Prostate gland (tissue), 2 donors: ENCODE measurements around the gene TNFSF13B. TPM values are rescaled to one million over a fixed set of nuclear protein-coding genes. Genes with fewer than 3 reads are reported as not detected.
A peak's percentile ranks its signal among the peaks of the same experiment; 100 is the strongest.
"Not testable (repeated sequence)": the region's sequence is repeated elsewhere in the genome, so short reads cannot be mapped to it uniquely, and the experiment has no call there.

Experiments
- DNase-seq: peaks from one replicate; pipeline ENCODE4 v3.0.0-alpha.2; 2019; ENCODE audit warnings: low spot score
- H3K27ac ChIP-seq, 2 donors: fragments of 200-600 bp; sonication (generic); 2 replicates each; pipeline ENCODE4 v1.5.1; 2017 to 2019
- H3K27me3 ChIP-seq: fragments of 200-600 bp; sonication (generic); replicated peaks from 2 replicates; pipeline ENCODE4 v1.5.1; 2019; ENCODE audit not compliant: insufficient read depth
- H3K36me3 ChIP-seq, 2 donors: fragments of 200-600 bp; sonication (generic); 1 replicate in 1 of 2; 2 replicates in 1 of 2; pipeline versions ENCODE4 v1.5.1 to v1.8.1; 2017 to 2019
- H3K4me1 ChIP-seq: fragments of 200-600 bp; sonication (generic); replicated peaks from 2 replicates; pipeline ENCODE4 v1.5.1; 2019
- H3K4me3 ChIP-seq, 2 donors: fragments of 200-600 bp; sonication (generic); 2 replicates each; pipeline ENCODE4 v1.5.1; 2017 to 2019
- H3K9me3 ChIP-seq: fragments of 200-600 bp; sonication (generic); 2 replicates; pipeline ENCODE4 v1.5.1; 2017
- POLR2A ChIP-seq: fragments of 450-650 bp; IDR thresholded peaks from one replicate; pipeline ENCODE4 v1.6.1; 2016; ENCODE audit warnings: antibody characterized with exemption, mild to moderate bottlenecking
- POLR2AphosphoS5 ChIP-seq: sonication (generic); formaldehyde crosslinking; IDR thresholded peaks from one replicate; pipeline ENCODE4 v1.6.1; 2017; ENCODE audit warnings: antibody characterized with exemption
- WGBS: methylation state at CpG from one replicate; pipeline ENCODE4 v1.1.5; 2018; 5-methylcytosine and 5-hydroxymethylcytosine counted together
- intact Hi-C: fragments of 100-400 bp; cut with DNase I; formaldehyde crosslinking; loops from one replicate; pipeline ENCODE4 v1.14.2; 2022
- total RNA-seq, 2 donors: library from RNA; depleted of rRNA; stranded (reverse); fragments of >200 nt; gene quantifications; one replicate each; pipeline ENCODE4 v1.1.0, GENCODE V29; 2016
- TF ChIP-seq, protein P1 (sequence below), 4 experiments: fragments of 200-600 bp in 2 of 4; fragments of 450-650 bp in 2 of 4; sonication (generic) in 2 of 4; IDR thresholded peaks; 1 replicate in 3 of 4; 2 replicates in 1 of 4; pipeline ENCODE4 v1.5.1; 2016 to 2019; ENCODE audit warnings: antibody characterized with exemption in 4 of 4, mild to moderate bottlenecking in 2 of 4, moderate library complexity in 2 of 4

Gene TNFSF13B
- total RNA-seq, 2 donors from 2014 or later = 4.1 to 9.1 TPM

DNA sequence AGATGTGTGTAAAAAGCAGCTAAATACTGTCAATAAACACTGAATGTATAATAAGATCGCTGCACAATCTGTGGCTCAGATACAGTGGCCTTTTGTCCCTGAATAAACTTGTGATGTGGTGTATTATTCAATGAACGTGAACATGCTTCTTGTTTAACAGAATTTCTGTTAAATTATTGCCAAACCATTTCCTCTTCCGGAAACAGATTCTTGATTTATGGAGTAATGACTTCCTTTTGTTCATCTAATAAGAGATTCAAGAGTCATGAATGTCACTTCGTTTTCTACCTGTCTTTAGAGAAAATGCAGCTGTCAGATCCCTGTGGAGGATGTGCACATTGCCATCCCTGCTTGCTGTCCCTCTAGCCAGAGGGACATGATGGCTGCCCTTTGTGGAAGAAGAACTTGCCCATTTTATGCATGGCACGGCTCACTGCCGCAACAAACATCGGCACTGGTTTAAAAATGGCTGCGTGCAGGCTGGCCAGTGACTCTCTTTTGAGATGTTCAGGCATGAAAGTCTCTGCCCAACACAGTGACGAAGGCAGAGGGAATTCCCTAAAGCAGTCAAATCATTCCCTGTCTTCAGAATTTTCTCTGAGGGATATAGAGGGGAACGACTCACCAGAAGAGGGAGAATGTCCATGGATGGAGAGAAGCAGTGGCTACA lies 3.1 kb upstream of the TNFSF13B start:
- intact Hi-C loops = no loop called here

GRCh38 chr13:108267347-108267746 lies 2.2 kb upstream of the TNFSF13B start:
- 87% methylated on average over 4 of the region's 4 CpGs for WGBS
- DNase-seq = no peak
- intact Hi-C loops = no loop called here

More for the DNA sequence above, 3.1 kb upstream of the TNFSF13B start:
- no peaks in the 10 kb centered on the region for H3K4me1 ChIP-seq
- no peaks in the 10 kb centered on the region for H3K27me3 ChIP-seq
- 70% methylated on average over 10 of the region's 10 CpGs for WGBS
- TF ChIP-seq POLR2A = no peak
- TF ChIP-seq, protein P1, sequence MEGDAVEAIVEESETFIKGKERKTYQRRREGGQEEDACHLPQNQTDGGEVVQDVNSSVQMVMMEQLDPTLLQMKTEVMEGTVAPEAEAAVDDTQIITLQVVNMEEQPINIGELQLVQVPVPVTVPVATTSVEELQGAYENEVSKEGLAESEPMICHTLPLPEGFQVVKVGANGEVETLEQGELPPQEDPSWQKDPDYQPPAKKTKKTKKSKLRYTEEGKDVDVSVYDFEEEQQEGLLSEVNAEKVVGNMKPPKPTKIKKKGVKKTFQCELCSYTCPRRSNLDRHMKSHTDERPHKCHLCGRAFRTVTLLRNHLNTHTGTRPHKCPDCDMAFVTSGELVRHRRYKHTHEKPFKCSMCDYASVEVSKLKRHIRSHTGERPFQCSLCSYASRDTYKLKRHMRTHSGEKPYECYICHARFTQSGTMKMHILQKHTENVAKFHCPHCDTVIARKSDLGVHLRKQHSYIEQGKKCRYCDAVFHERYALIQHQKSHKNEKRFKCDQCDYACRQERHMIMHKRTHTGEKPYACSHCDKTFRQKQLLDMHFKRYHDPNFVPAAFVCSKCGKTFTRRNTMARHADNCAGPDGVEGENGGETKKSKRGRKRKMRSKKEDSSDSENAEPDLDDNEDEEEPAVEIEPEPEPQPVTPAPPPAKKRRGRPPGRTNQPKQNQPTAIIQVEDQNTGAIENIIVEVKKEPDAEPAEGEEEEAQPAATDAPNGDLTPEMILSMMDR (IDR thresholded peaks at IDR 0.05) = no peak
- TF ChIP-seq POLR2AphosphoS5 = no peak
- no peaks in the 10 kb centered on the region for H3K9me3 ChIP-seq
- no peaks in the 10 kb centered on the region for H3K36me3 ChIP-seq
- H3K4me3 ChIP-seq = no peak overlapping the region
- no peak for DNase-seq
- H3K27ac ChIP-seq = no peak overlapping the region

GRCh38 chr13:108267855-108268254 lies 1.7 kb upstream of the TNFSF13B start:
- H3K27ac ChIP-seq, H3K4me3 ChIP-seq, H3K27me3 ChIP-seq, H3K9me3 ChIP-seq, H3K4me1 ChIP-seq, intact Hi-C loops, DNase-seq, H3K36me3 ChIP-seq: not testable (repeated sequence)
- WGBS = 95% methylated on average over 3 of the region's 3 CpGs

More at GRCh38 chr13:108267347-108267746, 2.2 kb upstream of the TNFSF13B start:
- no peaks in the 10 kb centered on the region for H3K36me3 ChIP-seq
- no peak for TF ChIP-seq POLR2A
- TF ChIP-seq POLR2AphosphoS5 = no peak
- TF ChIP-seq, protein P1 (IDR thresholded peaks at IDR 0.05) = no peak
- H3K4me3 ChIP-seq = no peak overlapping the region
- H3K9me3 ChIP-seq = no peaks in the 10 kb centered on the region
- H3K27me3 ChIP-seq = no peaks in the 10 kb centered on the region
- no peaks in the 10 kb centered on the region for H3K4me1 ChIP-seq
- no peak overlapping the region for H3K27ac ChIP-seq

- H3K27me3 ChIP-seq = no peaks in the 10 kb centered on the region
- no peaks in the 10 kb centered on the region for H3K4me1 ChIP-seq
- DNase-seq = no peak
- WGBS = 76% methylated on average over 4 of the region's 4 CpGs
- no peak for TF ChIP-seq POLR2A
- TF ChIP-seq POLR2AphosphoS5 = no peak
- TF ChIP-seq, protein P1 (IDR thresholded peaks at IDR 0.05) = no peak
- H3K36me3 ChIP-seq = no peaks in the 10 kb centered on the region
- no peak overlapping the region for H3K27ac ChIP-seq
- H3K4me3 ChIP-seq = no peak overlapping the region
- intact Hi-C loops = no loop called here
- no peaks in the 10 kb centered on the region for H3K9me3 ChIP-seq
Measured at GRCh38 chr13:108268466-108269112, 929 bp upstream of the TNFSF13B start.

DNA sequence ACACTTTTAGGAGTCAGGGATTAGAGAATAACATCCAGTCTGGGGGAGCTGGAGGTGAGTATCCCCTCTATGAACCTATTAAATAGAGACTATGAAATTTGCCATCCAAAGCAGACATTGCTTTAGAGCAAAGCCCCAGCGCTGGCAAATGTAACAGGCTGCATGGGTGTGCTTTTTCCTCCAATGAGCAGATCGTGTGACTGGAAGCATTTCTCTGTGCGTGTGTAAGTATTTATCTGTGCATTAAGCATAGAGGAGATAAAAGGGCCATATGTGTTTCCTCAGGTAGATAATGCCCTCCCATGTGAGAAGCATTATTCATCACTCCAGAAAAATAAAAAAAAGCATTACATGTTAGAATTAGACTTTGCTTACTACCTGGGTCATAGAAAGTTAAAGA lies 924 bp downstream of the TNFSF13B start:
- Histone ChIP-seq H3K4me1 (no peaks in the 10 kb centered on the region), H3K36me3 (no peaks in the 10 kb centered on the region), H3K27ac (no peak overlapping the region), H3K9me3 (no peaks in the 10 kb centered on the region), H3K27me3 (no peaks in the 10 kb centered on the region), H3K4me3 (peak overlapping the region in 1 of 2 donors; percentile 14)
- intact Hi-C loops = no loop called here
- WGBS = 61% methylated on average over 3 of the region's 3 CpGs
- DNase-seq = no peak
- TF ChIP-seq, protein P1 (IDR thresholded peaks at IDR 0.05) = no peak
- no peak for TF ChIP-seq POLR2A
- TF ChIP-seq POLR2AphosphoS5 = no peak
